Heart right ventricle (tissue), 16 donors: Measurements from ENCODE around the gene CPLX3. TPM values are rescaled to one million over a fixed set of nuclear protein-coding genes. Genes with fewer than 3 reads are reported as not detected.

ENCODE experiments used
- ATAC-seq, 8 donors: fragments of 200-7000 bp; cut with Tn5 transposase; one replicate each; pipeline ENCODE4 v1.9.1; 2020; ENCODE audit warnings: mild to moderate bottlenecking in 8 of 8, moderate library complexity in 8 of 8, moderate number of reproducible peaks in 1 of 8
- DNase-seq, 2 donors: peaks; one replicate each; pipeline ENCODE4 v3.0.0-alpha.2; 2020
- H3K27ac ChIP-seq, 10 donors: fragments of 200-600 bp; sonication (generic) in 2 of 10; one replicate each; pipeline versions ENCODE4 v1.5.0 to v1.8.0; 2020 to 2022; ENCODE audit warnings: mild to moderate bottlenecking in 3 of 10
- H3K27me3 ChIP-seq, 7 donors: fragments of 200-600 bp; one replicate each; pipeline ENCODE4 v1.8.0; 2021 to 2022; ENCODE audit warnings: mild to moderate bottlenecking in 2 of 7
- H3K36me3 ChIP-seq, 9 donors: fragments of 200-600 bp; sonication (generic) in 1 of 9; one replicate each; pipeline versions ENCODE4 v1.5.0 to v1.8.0; 2020 to 2022; ENCODE audit warnings: mild to moderate bottlenecking in 2 of 9
- H3K4me1 ChIP-seq, 9 donors: fragments of 200-600 bp; sonication (generic) in 1 of 9; one replicate each; pipeline versions ENCODE4 v1.5.0 to v1.8.0; 2020 to 2022; ENCODE audit warnings: mild to moderate bottlenecking in 4 of 9
- H3K4me3 ChIP-seq, 10 donors: fragments of 200-600 bp; sonication (generic) in 2 of 10; one replicate each; pipeline versions ENCODE4 v1.5.0 to v1.8.0; 2020 to 2022; ENCODE audit warnings: mild to moderate bottlenecking in 7 of 10, moderate library complexity in 2 of 10
- H3K9me3 ChIP-seq, 11 donors: fragments of 200-600 bp in 10 of 11; sonication (generic) in 2 of 11; one replicate each; pipeline versions ENCODE4 v1.5.0 to v1.8.0; 2013 to 2022; ENCODE audit warnings: mild to moderate bottlenecking in 2 of 11, control low read depth in 1 of 11, moderate library complexity in 1 of 11
- WGBS, 2 donors: extraction: QIAGEN DNeasy Blood & Tissue Kit; methylation state at CpG; one replicate each; pipeline ENCODE4 v1.1.7; 2013; ENCODE audit warnings: inconsistent platforms in 1 of 2; 5-methylcytosine and 5-hydroxymethylcytosine counted together
- intact Hi-C, 10 donors: fragments of 100-400 bp; cut with DNase I; formaldehyde crosslinking; loops; one replicate each; pipeline versions ENCODE4 v1.11.1 to v1.14.2; 2022
- polyA plus RNA-seq, 2 donors: library from polyadenylated mRNA; stranded (reverse); fragments of 200-250 nt; gene quantifications; one replicate each; pipeline ENCODE4 v1.2.3, GENCODE V29; 2013
- total RNA-seq, 10 donors: library from RNA; stranded (reverse); fragmentation: NEBNext Ultra II Directional in 3 of 10; extraction: Animal tissue kit (Norgen Biotek cat#: 25700) in 3 of 10; gene quantifications; one replicate each; pipeline versions ENCODE4 v1.2.1 to v1.2.4, GENCODE V29; 2021 to 2023
- TF ChIP-seq, protein P1 (sequence below), 9 donors: fragments of 200-600 bp; sonication (generic) in 2 of 9; IDR thresholded peaks; one replicate each; pipeline versions ENCODE4 v1.5.0 to v1.8.0; 2021 to 2022; ENCODE audit warnings: antibody characterized with exemption in 9 of 9, mild to moderate bottlenecking in 5 of 9, moderate library complexity in 1 of 9
- donor health status: Arrhythmogenic right ventricular cardiomyopathy.
- donor health status: ischemic (EF 13 %, LVEDD 7.1; RV severe dilation, severe dysfunction).
- donor health status: healthy with polysubstance abuse.
- donor health status: DM: no; HTN: yes; CAD: no.
- donor health status: DM: no; HTN: no; CAD: no.
- donor health status: ischemic (EF 25% LVEDD 6.9; RV normal size, moderate dysfunction).
- donor health status: ischemic (EF 25% LVEDD 5.7; RV mildly dilated, moderate dysfunction).
- donor health status: healthy.
- donor health status: DM: yes; HTN: yes; CAD: no.
- donor health status: Ischemic cardiomyopathy.
- donor health status: ischemic (EF 35%, LVEDD 5.7; RV mildly dilated, moderate dysfunction).
- donor health status: nonischemic (EF 11% LVEDD 7.7; RV severe dilation, severe dysfunction).
- donor health status: DM: yes; HTN: yes; CAD: no.
- donor health status: PGD.
- donor health status: ischemic (EF 29% LVEDD 5.4; RV normal size, mild dysfunction).
- donor health status: nonischemic (EF 23%, LVEDD 6.1; RV moderate dilation, normal function).

CPLX3 gene
- total and polyA plus RNA-seq, 12 donors, result 0.04 to 14.6 (median 1.3) TPM; not detected in 1

- intact Hi-C loops, result no loop called here
- TF ChIP-seq, protein P1, sequence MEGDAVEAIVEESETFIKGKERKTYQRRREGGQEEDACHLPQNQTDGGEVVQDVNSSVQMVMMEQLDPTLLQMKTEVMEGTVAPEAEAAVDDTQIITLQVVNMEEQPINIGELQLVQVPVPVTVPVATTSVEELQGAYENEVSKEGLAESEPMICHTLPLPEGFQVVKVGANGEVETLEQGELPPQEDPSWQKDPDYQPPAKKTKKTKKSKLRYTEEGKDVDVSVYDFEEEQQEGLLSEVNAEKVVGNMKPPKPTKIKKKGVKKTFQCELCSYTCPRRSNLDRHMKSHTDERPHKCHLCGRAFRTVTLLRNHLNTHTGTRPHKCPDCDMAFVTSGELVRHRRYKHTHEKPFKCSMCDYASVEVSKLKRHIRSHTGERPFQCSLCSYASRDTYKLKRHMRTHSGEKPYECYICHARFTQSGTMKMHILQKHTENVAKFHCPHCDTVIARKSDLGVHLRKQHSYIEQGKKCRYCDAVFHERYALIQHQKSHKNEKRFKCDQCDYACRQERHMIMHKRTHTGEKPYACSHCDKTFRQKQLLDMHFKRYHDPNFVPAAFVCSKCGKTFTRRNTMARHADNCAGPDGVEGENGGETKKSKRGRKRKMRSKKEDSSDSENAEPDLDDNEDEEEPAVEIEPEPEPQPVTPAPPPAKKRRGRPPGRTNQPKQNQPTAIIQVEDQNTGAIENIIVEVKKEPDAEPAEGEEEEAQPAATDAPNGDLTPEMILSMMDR (IDR thresholded peaks at IDR 0.05), result no peak
- ATAC-seq (peak in 6 of 8 donors; percentile 35 to 66 (median 48)), DNase-seq (peak in 1 of 2 donors; percentile 61)
- H3K27me3 ChIP-seq, result no peaks in the 10 kb centered on the region
- no peaks in the 10 kb centered on the region for H3K9me3 ChIP-seq
- no peaks in the 10 kb centered on the region for H3K36me3 ChIP-seq
- peak within 1 kb of the TSS in 1 of 10 donors; percentile 10 for H3K4me3 ChIP-seq
- peaks cover 0 to 28% (median 14%) of the 10 kb centered on the region in 9 donors for H3K4me1 ChIP-seq
- H3K27ac ChIP-seq, result peak within 1 kb of the TSS in 2 of 10 donors; percentile 9 to 22
- WGBS, 2 donors, result 53 to 60% methylated on average over 11 to 12 of the region's 12 CpGs
Observed at GRCh38 chr15:74812533-74812932, 13.9 kb upstream of the CPLX3 start, which contains the start of gene LMAN1L. Gene LMAN1L, plus strand, starts transcription at chr15:74812835. Its CDS starts 20 bp downstream, at chr15:74812855.

- peak in 1 of 2 donors; percentile 74 for DNase-seq
Observed at GRCh38 chr15:74815121-74815934, 11.1 kb upstream of the CPLX3 start.

GRCh38 chr15:74815961-74816360 is 10.5 kb upstream of the CPLX3 start:
- DNase-seq (no peak), ATAC-seq (peak in 1 of 8 donors; percentile 9)
- H3K9me3 ChIP-seq, result no peaks in the 10 kb centered on the region
- 88 to 90% methylated on average over 15 of the region's 15 CpGs for WGBS, 2 donors
- intact Hi-C loops, result no loop called here
- no peaks in the 10 kb centered on the region for H3K36me3 ChIP-seq
- H3K4me1 ChIP-seq, result peaks cover 0 to 25% (median 14%) of the 10 kb centered on the region in 9 donors
- H3K4me3 ChIP-seq, result no peak overlapping the region
- peak overlapping the region in 7 of 10 donors; percentile 14 to 80 (median 56) for H3K27ac ChIP-seq
- TF ChIP-seq, protein P1 (IDR thresholded peaks at IDR 0.05), result no peak
- peaks cover 0 to 5% (median 0%) of the 10 kb centered on the region in 7 donors for H3K27me3 ChIP-seq

More at GRCh38 chr15:74815121-74815934, 11.1 kb upstream of the CPLX3 start:
- ATAC-seq, result peak in 6 of 8 donors; percentile 44 to 73 (median 61)
- H3K36me3 ChIP-seq, result no peaks in the 10 kb centered on the region
- peaks cover 0 to 25% (median 14%) of the 10 kb centered on the region in 9 donors for H3K4me1 ChIP-seq
- peaks cover 0 to 5% (median 0%) of the 10 kb centered on the region in 7 donors for H3K27me3 ChIP-seq
- H3K27ac ChIP-seq, result peak overlapping the region in 9 of 10 donors; percentile 14 to 80 (median 55)
- whole genome bisulfite sequencing, 2 donors, result 61 to 63% methylated on average over 10 of the region's 10 CpGs
- TF ChIP-seq, protein P1 (IDR thresholded peaks at IDR 0.05), result no peak
- intact Hi-C loops, result no loop called here
- H3K4me3 ChIP-seq, result no peak overlapping the region
- no peaks in the 10 kb centered on the region for H3K9me3 ChIP-seq

GRCh38 chr15:74816624-74817369 is 9.6 kb upstream of the CPLX3 start:
- Histone ChIP-seq H3K27me3 (peaks cover 0 to 5% (median 0%) of the 10 kb centered on the region in 7 donors), H3K27ac (peak overlapping the region in 9 of 10 donors; percentile 2 to 80 (median 64)), H3K9me3 (no peaks in the 10 kb centered on the region), H3K4me3 (no peak overlapping the region), H3K4me1 (peaks cover 0 to 25% (median 14%) of the 10 kb centered on the region in 9 donors), H3K36me3 (no peaks in the 10 kb centered on the region)
- ATAC-seq, result peak in 3 of 8 donors; percentile 3 to 11 (median 4)
- TF ChIP-seq, protein P1 (IDR thresholded peaks at IDR 0.05), result no peak
- no peak for DNase-seq
- 50 to 58% methylated on average over 19 of the region's 19 CpGs for WGBS, 2 donors
- intact Hi-C loops, result no loop called here
